Body of pancreas (tissue), 4 donors: ENCODE results near the gene GRM8.

Experiments
- CTCF ChIP-seq, 7 experiments: fragments of 450-650 bp in 4 of 7; fragments of 200-600 bp in 3 of 7; sonication (generic) in 3 of 7; IDR thresholded peaks; one replicate each; pipeline ENCODE4 v1.5.1; 2016 to 2019; ENCODE audit warnings: antibody characterized with exemption in 7 of 7
- POLR2A ChIP-seq, 3 donors: fragments of 450-650 bp; IDR thresholded peaks; one replicate each; pipeline ENCODE4 v1.6.1; 2016; ENCODE audit warnings: antibody characterized with exemption in 3 of 3, mild to moderate bottlenecking in 2 of 3

GRCh38 chr7:126529254-126529653, 723.5 kb downstream of the GRM8 start:
- TF ChIP-seq CTCF (IDR thresholded peaks at IDR 0.05) (no peak), POLR2A (IDR thresholded peaks at IDR 0.05) (no peak)
